ENCODE data around the gene PTPRN2.
"Not testable (repeated sequence)": the region's sequence is repeated elsewhere in the genome, so short reads cannot be mapped to it uniquely, and the experiment has no call there.

The PTPRN2 gene

GRCh38 chr7:158410720-158411119 is 176.9 kb downstream of the PTPRN2 start:
- DNase-seq = no peak

- no peak for DNase-seq
Observed at GRCh38 chr7:158409816-158410330, 177.8 kb downstream of the PTPRN2 start.

GRCh38 chr7:158409120-158409519 is 178.5 kb downstream of the PTPRN2 start:
- DNase-seq = no peak

- DNase-seq = no peak
Observed at GRCh38 chr7:158408318-158408920, 179.2 kb downstream of the PTPRN2 start.

GRCh38 chr7:158407581-158408317 is 179.9 kb downstream of the PTPRN2 start:
- DNase-seq = no peak

GRCh38 chr7:158406801-158407200 is 180.8 kb downstream of the PTPRN2 start:
- no peak for DNase-seq

DNA sequence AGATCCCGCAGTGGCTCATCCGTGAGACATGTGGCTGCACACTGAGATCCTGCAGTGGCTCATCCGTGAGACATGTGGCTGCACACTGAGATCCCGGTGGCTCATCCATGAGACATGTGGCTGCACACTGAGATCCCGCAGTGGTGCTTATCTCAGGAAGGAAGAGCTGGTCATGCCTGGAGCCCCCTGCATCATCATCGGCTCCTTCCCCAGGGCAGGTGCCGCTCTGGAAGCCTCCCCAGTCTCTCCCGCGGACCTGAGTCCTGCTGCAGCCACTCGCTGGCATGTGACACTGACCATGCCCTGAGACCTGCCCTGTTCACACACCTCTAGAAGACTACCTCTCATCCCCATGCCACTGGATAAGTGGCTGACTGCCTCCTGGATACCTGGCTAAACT is 181.3 kb downstream of the PTPRN2 start:
- DNase-seq = no peak

- DNase-seq = not testable (repeated sequence)
Observed at GRCh38 chr7:158405771-158406170, 181.9 kb downstream of the PTPRN2 start.

- no peak for DNase-seq
Observed at GRCh38 chr7:158405324-158405723, 182.3 kb downstream of the PTPRN2 start.

DNA sequence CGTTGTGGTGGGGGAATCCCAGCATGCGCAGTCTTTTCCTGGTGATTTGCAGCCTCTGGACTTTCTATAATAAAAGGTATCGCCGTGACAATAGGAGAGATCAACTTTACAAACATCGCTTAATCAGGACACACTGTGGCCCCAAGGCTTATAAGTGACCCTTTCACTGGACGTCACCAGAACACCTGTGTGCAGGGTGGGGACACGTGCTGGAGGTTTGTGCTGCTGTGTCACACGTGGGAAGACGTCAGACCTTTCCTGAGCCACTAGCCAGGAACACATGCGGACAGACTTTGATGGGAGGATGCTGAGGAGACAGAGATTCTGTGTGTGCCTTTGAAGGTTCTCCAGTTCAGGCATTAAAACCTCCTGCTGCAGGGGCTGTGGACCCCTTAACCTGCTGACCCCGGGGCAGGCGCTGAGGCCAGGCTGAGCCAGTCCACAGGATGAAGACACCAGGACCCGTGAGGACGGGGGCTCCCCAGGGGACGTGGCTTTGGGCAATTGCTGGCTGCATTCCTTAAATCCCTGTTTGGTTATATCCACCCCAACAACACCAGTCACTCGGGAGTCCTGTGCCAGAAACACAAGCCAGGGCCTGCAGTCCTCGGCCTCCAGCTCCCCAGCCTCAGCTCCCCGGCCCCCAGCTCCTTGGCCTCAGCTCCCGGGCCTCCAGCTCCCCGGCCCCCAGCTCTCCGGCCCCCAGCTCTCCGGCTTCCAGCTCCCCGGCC is 183.4 kb downstream of the PTPRN2 start:
- no peak for DNase-seq

GRCh38 chr7:158403013-158403821 is 184.4 kb downstream of the PTPRN2 start:
- DNase-seq = no peak

- no peak for DNase-seq
Observed at GRCh38 chr7:158402471-158402870, 185.2 kb downstream of the PTPRN2 start.

- DNase-seq = no peak
Observed at GRCh38 chr7:158401826-158402225, 185.8 kb downstream of the PTPRN2 start.

DNA sequence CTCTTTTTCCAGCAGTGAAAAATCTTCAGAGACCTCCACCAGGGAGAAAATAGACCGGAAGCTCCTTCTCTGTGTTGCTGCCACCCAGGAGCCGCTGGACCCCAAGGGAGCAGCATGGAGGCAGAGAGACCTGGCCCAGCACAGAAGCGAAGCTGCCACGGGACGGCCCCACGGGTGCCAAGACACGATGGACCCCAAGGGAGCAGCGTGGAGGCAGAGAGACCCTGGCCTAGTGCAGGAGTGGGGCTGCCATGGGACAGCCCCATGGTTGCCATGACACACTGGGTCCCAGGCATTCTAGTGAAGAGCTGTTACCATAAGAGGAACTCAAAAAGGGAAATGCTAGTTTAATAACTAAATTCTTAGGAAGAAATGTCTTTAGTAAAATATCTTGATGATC is 186.3 kb downstream of the PTPRN2 start:
- no peak for DNase-seq

GRCh38 chr7:158400601-158401225 is 186.9 kb downstream of the PTPRN2 start:
- DNase-seq = no peak

DNA sequence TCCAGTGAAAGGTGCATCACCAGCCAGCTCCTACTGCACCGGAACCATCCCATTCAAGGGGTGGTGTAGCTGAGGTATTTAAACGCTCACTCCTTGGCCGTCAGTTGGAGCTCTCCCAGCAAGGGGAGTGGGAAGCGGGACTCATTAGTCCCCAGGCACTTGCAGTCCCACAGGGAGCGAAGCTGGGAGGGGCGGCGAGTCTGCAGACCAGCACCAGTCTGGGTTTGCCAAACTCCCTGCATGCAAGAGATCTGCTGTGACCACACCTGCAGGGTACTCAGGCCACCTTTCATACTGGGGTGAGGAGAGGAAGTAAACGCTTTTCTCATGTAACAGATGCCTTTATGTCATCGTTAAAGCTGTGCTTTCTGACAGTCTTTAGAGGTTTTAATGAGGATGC is 187.9 kb downstream of the PTPRN2 start:
- no peak for DNase-seq

GRCh38 chr7:158398750-158399149 is 188.9 kb downstream of the PTPRN2 start:
- no peak for DNase-seq

DNA sequence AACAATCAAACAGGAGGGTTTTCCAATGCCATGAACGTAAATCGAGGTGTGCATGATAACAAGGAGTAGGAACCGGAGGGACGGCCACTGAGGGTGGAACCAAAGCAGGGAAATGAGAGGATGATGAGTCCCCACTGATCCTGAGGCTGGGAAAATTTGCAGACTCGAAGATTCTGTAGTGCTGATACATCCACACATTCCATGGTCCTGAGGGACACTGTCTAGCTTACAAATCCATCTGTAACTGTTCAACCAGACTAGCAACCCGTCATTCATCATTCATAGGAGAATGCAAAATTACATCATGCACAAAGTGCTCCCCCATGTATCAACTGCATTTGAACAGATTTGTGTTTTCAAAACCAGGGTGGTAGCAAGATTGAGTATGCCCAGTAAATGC is 189.7 kb downstream of the PTPRN2 start:
- no peak for DNase-seq

DNA sequence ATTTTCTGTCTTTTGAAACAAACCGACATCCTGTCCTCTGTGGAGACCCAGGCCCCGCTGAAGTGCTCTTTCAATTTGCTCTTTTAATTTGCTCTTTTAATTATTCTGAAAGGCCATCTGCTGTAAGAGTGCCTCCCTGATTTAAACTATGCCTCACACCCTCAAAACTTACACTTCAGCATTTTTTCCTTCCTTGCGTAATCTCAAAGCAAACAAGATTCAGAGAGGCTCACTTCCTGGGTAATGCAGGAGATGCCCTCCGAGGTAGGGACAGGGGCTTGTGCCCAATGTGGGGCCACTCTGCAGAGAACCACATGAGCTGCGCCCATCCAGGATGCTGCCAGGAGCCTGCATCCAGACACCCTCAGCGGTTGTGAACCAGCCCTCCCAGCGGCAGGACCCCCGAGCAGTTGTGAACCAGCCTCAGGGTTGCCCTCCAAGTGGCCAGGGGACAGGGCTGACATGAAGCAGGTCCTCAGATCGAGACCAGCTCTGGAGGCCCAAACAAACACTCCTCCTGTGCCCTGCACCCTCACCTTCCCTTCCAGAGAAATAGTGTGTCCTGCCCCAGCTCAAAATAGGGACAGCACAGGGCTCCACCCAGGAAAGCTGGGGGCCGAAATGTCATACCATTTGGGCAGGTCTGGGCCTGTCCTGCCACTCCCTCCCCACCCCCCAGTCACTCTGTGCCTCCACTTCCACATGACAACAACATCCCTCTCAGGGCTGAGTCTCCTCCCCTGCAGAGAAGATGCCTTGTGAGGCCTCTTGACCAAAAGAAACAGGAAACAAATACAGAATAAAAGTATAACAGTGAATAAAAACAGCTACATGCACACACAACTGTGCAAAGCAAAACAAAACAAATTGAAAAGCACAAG is 190.4 kb downstream of the PTPRN2 start:
- no peak for DNase-seq

DNA sequence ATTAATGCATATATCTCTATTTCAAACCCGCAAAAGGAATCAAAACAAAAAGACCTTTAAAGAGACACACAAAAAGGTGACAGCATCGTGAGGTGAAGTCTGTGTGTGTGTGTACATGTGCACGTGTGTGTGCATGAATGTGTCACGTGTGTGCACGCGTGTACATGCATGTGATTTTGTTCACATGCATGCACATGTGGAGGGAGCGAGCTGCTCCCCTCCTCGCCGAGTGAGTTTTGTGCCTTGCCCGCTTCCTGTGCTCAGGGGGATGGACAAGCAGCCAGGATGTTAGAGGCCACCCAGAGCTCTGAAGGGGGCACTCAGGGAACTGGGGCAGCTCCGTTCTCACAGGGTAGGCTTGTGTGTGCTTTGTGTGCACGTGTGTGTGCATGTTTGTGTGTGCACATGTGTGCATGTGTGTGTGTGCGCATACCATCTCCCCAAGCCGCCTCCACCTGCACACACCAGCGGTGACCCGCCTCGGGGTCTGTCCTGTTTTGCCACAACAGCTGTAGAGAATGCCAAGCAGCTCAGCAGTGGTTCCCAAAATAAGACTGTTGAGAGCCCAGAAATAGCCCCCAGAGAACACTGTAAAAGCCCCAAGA is 191.2 kb downstream of the PTPRN2 start:
- no peak for DNase-seq

- DNase-seq = no peak
Observed at GRCh38 chr7:158395780-158396278, 191.8 kb downstream of the PTPRN2 start.

Data from activated CD4-positive, CD25-positive, alpha-beta regulatory T cell (primary cell).